ENCODE results near the gene ARMC6.
"Not testable (repeated sequence)": the region's sequence is repeated elsewhere in the genome, so short reads cannot be mapped to it uniquely, and the experiment has no call there.

ARMC6 gene

GRCh38 chr19:19077103-19077502 lies 43.7 kb downstream of the ARMC6 start:
- no peak for DNase-seq

DNA sequence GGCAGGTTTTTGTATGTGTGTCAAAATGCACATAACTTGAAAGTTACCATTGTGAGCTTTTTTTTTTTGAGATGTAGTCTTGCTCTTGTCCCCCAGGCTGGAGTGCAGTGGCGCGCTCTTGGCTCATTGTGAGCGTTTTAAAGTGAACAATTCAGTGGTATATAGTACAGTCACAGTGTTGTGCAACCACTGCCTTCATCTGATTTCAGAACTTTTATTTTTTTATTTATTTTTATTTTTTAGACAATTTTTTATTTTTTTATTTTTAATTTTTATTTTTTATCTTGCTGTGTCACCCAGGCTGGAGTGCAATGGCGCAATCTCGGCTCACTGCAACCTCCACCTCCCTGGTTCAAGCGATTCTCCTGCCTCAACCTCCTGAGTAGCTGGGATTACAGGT lies 45.4 kb downstream of the ARMC6 start:
- DNase-seq: no peak

DNA sequence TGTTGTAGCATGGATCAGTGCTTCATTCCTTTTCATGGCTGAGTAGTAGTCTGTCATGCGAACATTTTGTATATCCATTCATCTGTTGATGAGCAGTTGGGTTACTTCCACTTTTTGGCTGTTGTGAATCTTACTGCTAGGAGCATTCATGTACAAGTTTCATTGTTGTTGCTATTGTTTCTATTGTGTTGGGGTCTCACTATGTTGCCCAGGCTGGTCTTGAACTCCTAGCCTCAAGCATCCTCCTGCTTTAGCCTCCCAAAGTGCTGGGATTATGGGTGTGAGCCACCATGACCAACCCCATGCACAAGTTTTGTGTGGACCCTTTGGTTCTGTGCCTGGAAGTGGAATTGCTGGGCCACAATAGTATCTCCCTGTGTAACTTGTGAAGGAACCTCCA lies 46.2 kb downstream of the ARMC6 start:
- DNase-seq: no peak

DNA sequence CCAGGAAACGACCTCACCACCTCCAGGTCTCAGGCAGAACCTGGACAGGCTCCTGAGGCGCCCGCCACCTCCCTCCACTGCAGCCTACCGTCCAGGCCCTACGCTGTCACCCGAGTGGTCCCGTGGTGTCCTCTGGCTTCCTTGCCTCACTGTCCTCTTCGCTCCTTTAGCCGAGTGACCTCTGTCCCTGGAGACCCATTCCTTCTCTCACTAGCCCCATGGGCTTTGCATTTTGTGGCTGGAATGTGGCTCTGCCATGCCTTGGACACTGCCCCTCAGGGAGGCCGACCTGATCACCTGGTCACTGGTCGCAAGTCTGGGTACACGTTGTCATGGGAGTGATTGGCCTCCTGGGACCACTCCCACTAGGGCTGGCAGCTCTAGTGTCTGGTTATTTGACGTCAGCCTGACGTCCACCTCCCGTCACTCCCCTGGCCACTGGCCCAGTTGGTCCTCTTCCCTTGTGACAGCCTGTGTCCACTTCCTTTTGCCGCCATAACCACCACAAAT lies 48.3 kb downstream of the ARMC6 start:
- no peak for DNase-seq

DNA sequence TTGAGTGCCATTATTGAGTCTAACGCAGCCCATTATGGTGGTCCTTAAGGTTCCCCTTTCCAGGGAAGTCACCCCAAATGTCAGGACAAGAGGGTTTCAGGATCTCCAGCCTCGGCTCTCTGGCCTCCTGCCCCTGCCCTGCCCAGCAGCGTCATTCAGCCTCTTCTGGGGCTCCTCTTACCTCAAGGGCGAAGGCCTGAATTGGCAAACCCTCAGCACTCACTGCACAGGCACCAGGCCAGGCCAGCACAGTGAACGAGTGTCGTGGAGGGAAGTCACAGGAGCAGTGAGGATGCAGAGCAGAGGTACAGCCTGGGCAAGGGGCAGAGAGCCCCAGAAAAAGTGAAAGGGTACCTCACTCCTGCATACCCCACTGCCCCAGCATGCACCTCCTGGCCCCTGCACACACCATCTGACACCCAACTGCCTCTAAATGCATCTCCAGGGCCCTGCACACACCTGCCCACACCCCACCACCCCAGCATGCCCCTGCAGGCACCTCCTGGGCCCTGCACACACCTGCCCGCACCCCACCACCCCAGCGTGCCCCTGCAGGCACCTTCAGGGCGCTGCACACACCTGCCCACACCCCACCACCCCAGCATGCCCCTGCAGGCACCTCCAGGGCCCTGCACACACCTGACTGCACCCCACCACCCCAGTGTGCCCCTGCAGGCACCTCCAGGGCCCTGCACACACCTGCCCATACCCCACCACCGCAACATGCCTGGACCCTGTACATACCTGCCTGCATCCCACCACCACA lies 50.2 kb downstream of the ARMC6 start:
- DNase-seq: no peak

GRCh38 chr19:19087676-19088075 lies 54.3 kb downstream of the ARMC6 start:
- no peak for DNase-seq

DNA sequence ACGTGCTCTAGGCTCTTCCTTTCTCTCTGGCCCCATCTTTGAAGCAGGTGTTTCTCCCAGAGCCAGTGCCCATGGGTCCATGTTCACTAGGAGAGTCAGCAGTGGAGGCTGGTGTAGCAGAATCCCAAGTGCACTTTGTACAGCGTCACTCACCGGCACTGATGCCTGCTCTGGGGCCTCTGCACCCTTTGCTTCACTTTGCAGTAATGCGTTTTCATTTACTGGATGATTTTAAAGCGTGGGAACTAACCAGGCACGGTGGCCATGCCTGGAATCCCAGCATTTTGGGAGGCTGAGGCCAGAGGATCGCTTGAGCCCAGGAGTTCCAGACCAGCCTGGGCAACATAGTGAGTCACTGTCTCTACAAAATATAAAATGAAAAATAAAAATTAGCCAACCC lies 61.1 kb downstream of the ARMC6 start:
- DNase-seq: no peak

- DNase-seq: no peak
Measured at GRCh38 chr19:19095691-19096090, 62.3 kb downstream of the ARMC6 start.

DNA sequence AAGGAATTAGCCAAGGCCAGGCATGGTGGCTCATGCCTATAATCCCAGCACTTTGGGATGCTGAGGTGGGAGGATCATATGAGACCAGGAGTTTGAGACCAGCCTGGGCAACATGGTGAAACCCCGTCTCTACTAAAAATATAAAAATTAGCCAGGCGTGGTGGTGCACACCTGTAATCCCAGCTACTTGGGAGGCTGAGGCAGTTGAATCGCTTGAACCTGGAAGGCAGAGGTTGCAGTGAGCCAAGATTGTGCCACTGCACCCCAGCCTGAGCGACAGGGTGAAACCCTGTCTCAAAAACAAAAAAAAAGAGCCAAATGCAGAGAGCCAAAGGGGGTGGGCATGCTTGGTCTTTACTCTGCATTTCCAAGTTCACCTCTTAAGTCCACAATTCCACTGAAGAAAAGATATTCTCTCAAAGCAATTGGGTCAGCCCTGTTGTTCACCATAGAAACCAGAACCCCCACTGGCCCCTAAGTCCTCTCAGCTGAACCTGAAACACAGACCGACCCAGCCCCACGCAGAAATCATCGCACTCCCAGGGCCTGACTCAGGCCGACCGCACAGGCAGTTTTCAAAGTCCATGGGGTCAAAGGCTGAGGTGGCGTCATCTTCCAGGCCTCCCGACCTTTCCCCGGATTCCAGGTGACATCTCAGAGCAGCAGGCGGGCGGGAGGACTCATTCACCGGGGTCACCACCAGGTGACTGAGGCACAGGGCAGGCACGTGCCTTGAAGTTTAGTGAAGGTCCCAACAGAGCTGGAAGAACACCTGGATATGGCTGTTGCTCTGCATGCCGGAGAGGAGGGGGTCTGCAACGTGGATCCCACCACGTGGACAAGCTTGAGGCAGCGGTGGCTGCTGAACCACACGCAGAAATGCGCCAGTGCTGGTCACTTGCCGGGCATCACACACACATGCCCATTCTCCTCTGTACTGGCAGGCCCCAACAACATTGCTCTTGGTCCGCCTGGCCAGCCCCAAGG lies 63.5 kb downstream of the ARMC6 start:
- no peak for DNase-seq

GRCh38 chr19:19098084-19098702 lies 64.8 kb downstream of the ARMC6 start:
- no peak for DNase-seq

DNA sequence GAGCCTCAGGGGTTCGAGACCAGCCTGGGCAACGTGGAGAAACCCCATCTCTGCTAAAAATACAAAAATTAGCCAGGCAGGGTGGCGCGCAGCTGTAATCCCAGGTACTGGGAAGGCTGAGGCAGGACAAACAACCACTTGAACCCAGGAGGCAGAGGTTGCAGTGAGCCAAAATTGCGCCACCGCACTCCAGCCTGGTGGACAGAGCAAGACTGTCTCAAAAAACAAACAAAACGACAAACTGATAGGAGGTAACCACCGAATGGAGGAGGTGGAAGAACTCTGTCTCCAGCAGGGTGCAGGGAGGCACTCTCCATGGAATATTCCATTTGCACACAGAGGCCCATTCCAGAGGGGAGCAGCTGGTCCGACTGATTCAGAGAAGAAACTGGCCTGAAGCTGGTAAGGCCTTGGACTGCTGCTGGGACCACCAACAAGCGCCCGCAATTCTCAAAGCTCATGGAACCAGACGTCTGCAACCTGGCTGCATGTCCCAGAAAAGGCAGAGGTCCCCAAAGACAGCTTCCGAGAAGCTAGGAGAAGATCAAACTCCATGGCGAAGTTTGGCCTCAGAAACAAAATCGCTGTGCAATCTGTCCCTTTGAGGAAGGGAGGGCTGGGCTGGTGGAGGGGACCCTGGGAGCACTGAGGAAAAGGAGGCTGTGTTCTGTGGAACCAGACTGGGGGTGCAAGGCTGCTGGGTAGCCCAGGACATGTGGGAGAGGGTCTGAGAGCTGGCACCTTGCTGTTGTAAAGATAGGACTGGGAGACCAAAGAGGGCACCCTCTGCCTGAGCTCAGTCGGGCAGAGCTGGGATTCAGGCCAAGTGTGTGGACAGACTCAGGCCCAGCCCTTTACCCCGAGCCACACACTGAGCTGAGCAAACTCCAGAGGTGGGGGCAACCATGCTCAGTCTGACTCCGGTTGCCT lies 65.6 kb downstream of the ARMC6 start:
- DNase-seq: no peak

GRCh38 chr19:19101540-19101939 lies 68.1 kb downstream of the ARMC6 start:
- no peak for DNase-seq

DNA sequence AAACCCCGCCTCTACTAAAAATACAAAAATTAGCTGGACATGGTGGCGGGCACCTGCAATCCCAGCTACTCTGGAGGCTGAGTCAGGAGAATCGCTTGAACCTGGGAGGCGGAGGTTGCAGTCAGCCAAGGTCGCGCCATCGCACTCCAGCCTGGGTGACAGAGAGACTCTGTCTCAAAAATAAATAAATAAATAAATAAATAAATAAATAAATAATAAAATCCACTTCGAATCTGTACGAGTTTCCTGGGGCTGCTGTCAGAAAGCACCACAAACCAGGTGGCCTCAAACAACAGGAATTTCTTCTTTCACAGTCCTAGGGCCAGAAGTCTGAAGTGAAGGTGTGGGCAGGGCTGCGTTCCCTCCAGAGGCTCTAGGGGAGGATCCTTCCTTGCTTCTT lies 69.2 kb downstream of the ARMC6 start:
- not testable (repeated sequence) for DNase-seq

GRCh38 chr19:19103167-19103566 lies 69.8 kb downstream of the ARMC6 start:
- DNase-seq: no peak

GRCh38 chr19:19105365-19106055 lies 72.1 kb downstream of the ARMC6 start:
- peak; percentile 76 for DNase-seq

- peak; percentile 28 for DNase-seq
Measured at GRCh38 chr19:19106056-19106551, 72.7 kb downstream of the ARMC6 start.

DNA sequence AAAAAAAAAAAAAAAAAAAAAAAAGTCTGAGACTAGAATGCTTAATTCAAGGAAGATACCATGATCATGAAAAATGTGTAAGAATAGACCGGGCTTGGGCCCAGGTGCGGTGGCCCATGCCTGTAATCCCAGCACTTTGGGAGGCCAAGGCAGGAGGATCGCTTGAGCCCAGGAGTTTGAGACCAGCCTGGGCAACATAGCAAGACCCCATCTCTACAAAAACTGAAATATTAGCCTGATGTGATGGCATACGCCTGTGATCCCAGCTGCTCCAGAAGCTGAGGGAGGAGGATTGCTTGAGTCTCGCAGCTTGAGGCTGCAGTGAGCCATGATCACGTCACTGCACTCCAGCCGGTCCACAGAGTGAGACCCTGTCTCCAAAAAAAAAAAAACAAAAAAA lies 73.5 kb downstream of the ARMC6 start:
- not testable (repeated sequence) for DNase-seq

GRCh38 chr19:19107654-19108053 lies 74.3 kb downstream of the ARMC6 start:
- DNase-seq: no peak
